Stimulated activated CD4-positive, alpha-beta T cell treated with anti-CD3 and anti-CD28 coated beads, Interleukin-2, amount 100 ng/mL, for 4 hours (primary cell): ENCODE measurements around the gene TPBGL.

Source experiments
- DNase-seq: peaks from one replicate; pipeline ENCODE4 v3.0.0-alpha.2; 2020; ENCODE audit warnings: low read depth

TPBGL gene

GRCh38 chr11:75246006-75246670, 5.6 kb downstream of the TPBGL start:
- DNase-seq = no peak

GRCh38 chr11:75246671-75247350, 6.2 kb downstream of the TPBGL start:
- no peak for DNase-seq

GRCh38 chr11:75248924-75249256, 8.3 kb downstream of the TPBGL start:
- DNase-seq = no peak

GRCh38 chr11:75249704-75250103, 9.1 kb downstream of the TPBGL start:
- DNase-seq = no peak

- no peak for DNase-seq
Observed at GRCh38 chr11:75254326-75254725, 13.8 kb downstream of the TPBGL start.

GRCh38 chr11:75260396-75261170, 20.0 kb downstream of the TPBGL start:
- DNase-seq = no peak

- DNase-seq = no peak
Observed at GRCh38 chr11:75261902-75262361, 21.4 kb downstream of the TPBGL start.

GRCh38 chr11:75262436-75262835, 21.9 kb downstream of the TPBGL start:
- no peak for DNase-seq

GRCh38 chr11:75262961-75263852, 22.6 kb downstream of the TPBGL start:
- no peak for DNase-seq

- DNase-seq = no peak
Observed at GRCh38 chr11:75263944-75264349, 23.4 kb downstream of the TPBGL start.

GRCh38 chr11:75264356-75264755, 23.8 kb downstream of the TPBGL start:
- no peak for DNase-seq

- DNase-seq = no peak
Observed at GRCh38 chr11:75264971-75265370, 24.4 kb downstream of the TPBGL start.

- no peak for DNase-seq
Observed at GRCh38 chr11:75265851-75266531, 25.4 kb downstream of the TPBGL start.

- no peak for DNase-seq
Observed at GRCh38 chr11:75267171-75267970, 26.8 kb downstream of the TPBGL start.

- DNase-seq = no peak
Observed at GRCh38 chr11:75268626-75269366, 28.2 kb downstream of the TPBGL start.

- no peak for DNase-seq
Observed at GRCh38 chr11:75269367-75269660, 28.7 kb downstream of the TPBGL start.

GRCh38 chr11:75269896-75270295, 29.3 kb downstream of the TPBGL start:
- DNase-seq = no peak

GRCh38 chr11:75270896-75271418, 30.4 kb downstream of the TPBGL start:
- DNase-seq = no peak

- no peak for DNase-seq
Observed at GRCh38 chr11:75271730-75272129, 31.2 kb downstream of the TPBGL start.

- no peak for DNase-seq
Observed at GRCh38 chr11:75272391-75272790, 31.8 kb downstream of the TPBGL start.
